ENCODE measurements around the gene COL23A1.

COL23A1 gene

GRCh38 chr5:178431063-178431781 is 159.0 kb downstream of the COL23A1 start:
- no peak for DNase-seq

- no peak for DNase-seq
These were observed 159.8 kb downstream of the COL23A1 start for GRCh38 chr5:178430186-178431062.

GRCh38 chr5:178429491-178430185 is 160.6 kb downstream of the COL23A1 start:
- DNase-seq, result no peak

GRCh38 chr5:178429156-178429468 is 161.1 kb downstream of the COL23A1 start:
- DNase-seq, result no peak

- no peak for DNase-seq
These were observed 161.6 kb downstream of the COL23A1 start for GRCh38 chr5:178428341-178429155.

- no peak for DNase-seq
These were observed 162.5 kb downstream of the COL23A1 start for GRCh38 chr5:178427576-178428197.

GRCh38 chr5:178426326-178427130 is 163.7 kb downstream of the COL23A1 start:
- DNase-seq, result no peak

GRCh38 chr5:178425621-178426068 is 164.5 kb downstream of the COL23A1 start:
- no peak for DNase-seq

GRCh38 chr5:178424810-178425177 is 165.4 kb downstream of the COL23A1 start:
- DNase-seq, result no peak

- DNase-seq, result no peak
These were observed 166.0 kb downstream of the COL23A1 start for GRCh38 chr5:178423901-178424809.

- no peak for DNase-seq
These were observed 166.8 kb downstream of the COL23A1 start for GRCh38 chr5:178423431-178423830.

GRCh38 chr5:178422400-178422775 is 167.8 kb downstream of the COL23A1 start:
- DNase-seq, result no peak

- no peak for DNase-seq
These were observed 168.3 kb downstream of the COL23A1 start for GRCh38 chr5:178421699-178422399.

- DNase-seq, result no peak
These were observed 169.1 kb downstream of the COL23A1 start for GRCh38 chr5:178421128-178421527.

GRCh38 chr5:178420354-178420781 is 169.8 kb downstream of the COL23A1 start:
- DNase-seq, result no peak

GRCh38 chr5:178419651-178420050 is 170.5 kb downstream of the COL23A1 start:
- DNase-seq, result no peak

GRCh38 chr5:178419196-178419595 is 171.0 kb downstream of the COL23A1 start:
- DNase-seq, result no peak

GRCh38 chr5:178418471-178419010 is 171.7 kb downstream of the COL23A1 start:
- no peak for DNase-seq

GRCh38 chr5:178418031-178418430 is 172.2 kb downstream of the COL23A1 start:
- DNase-seq, result no peak
